Astrocyte (in vitro differentiated cells and primary cell): ENCODE measurements around the gene DNAJB4.

Source experiments
- CTCF ChIP-seq: IDR thresholded peaks from 2 replicates; pipeline ENCODE4 v1.5.1; 2011; ENCODE audit warnings: low read depth, mild to moderate bottlenecking, inconsistent platforms, low read length, moderate library complexity; ENCODE audit not compliant: insufficient read depth
- EZH2 ChIP-seq: IDR thresholded peaks from 2 replicates; pipeline ENCODE4 v1.6.1; 2012; ENCODE audit warnings: mild to moderate bottlenecking, low read length, inconsistent platforms; ENCODE audit not compliant: insufficient read depth

DNA sequence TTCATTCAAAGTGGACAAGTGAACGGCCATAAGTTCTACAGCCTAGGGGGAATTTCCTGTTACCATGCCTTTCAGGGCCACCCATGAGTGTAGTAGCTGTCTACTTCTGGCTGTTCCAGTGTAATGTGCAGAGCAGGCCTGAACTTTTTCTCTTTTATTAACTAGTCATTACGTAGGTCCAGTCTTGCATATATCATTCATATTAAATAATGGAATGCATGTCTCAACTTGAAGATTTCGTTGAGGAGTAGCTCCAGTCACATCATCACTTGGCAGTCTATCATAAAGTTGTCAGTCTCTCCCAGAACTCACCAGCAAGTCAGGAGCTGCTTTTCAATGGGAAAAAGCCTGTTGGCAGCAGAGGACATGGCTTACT is 29.0 kb downstream of the DNAJB4 start:
- no peak for TF ChIP-seq CTCF
- TF ChIP-seq EZH2, result no peak
